ENCODE measurements around the gene VWA8.

DNA sequence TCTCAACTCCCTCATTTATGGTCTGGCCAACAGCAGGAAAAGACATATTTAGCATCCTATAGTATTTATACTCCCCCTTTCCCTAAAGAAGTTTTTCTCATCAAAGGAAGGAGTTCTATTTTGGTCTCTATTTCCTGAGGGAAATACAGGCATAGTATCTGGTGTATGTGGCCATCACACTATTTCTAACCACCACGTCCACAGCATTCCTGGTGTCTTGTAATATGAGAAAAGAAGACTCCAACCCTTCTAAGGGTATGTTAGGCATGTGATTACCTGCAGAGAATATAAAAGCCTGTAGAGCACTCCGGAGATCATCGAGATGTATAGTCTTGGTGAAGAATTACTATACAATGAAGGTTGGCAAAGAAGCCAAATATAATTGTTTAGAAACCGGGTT is 137.4 kb downstream of the VWA8 start:
- TF ChIP-seq POLR2A (IDR thresholded peaks at IDR 0.05; ENCODE audit: low read length), result no peak
- no peak for TF ChIP-seq GATA1 (IDR thresholded peaks at IDR 0.05; ENCODE audit: low read depth, low read length)
